ENCODE data around the gene DPYD.

DPYD gene

DNA sequence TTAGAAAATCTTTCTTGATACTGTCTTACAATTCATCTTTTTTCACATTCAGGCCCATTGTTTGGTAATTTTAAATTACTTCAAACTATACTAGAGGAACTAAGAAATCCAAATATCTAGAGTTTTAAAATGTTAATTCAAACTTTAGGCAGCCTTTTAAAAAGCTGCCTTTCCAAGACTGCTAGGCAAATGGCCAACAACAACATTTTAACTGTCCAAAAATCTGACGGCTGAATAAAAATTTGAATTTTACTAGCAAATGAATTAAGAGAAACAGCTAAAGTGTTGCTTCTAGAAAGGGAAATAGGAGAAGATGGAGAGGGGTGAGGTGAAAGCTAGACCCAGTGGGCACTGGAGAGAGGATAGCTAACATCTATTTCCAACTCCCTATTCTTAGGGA, 17.2 kb downstream of the DPYD start:
- no peak overlapping the region for H3K27ac ChIP-seq (ENCODE audit: low read depth, low read length)

DNA sequence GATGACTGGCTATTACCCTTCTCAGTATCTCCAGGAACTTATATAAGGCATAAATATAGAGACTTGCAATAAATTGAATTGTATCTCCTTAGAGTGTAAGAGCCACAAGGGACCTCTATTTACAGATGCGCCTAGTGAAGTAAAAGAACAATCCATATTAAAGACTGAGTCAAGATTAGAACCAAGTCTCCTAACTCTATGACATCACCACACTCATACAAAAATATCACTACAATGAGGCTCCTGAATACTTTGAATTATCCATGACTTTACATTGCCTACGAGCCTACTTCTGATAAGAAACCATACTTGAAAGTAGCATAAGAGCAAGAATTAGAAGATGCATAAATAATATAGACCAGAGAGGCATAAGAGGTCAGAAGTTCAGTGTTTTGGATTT, 18.8 kb downstream of the DPYD start:
- Histone ChIP-seq H3K4me1 (ENCODE audit: control insufficient read depth, insufficient read depth, low read length) (peaks cover 6% of the 10 kb centered on the region), H3K4me3 (ENCODE audit: low read length) (no peak overlapping the region), H3K27me3 (ENCODE audit: control insufficient read depth, insufficient read depth, low read length) (no peaks in the 10 kb centered on the region), H3K9ac (ENCODE audit: low read length) (no peak overlapping the region), H3K27ac (ENCODE audit: low read depth, low read length) (no peak overlapping the region), H3K36me3 (ENCODE audit: control insufficient read depth, insufficient read depth, low read length) (no peaks in the 10 kb centered on the region)

More for the DNA sequence above, 17.2 kb downstream of the DPYD start:
- no peak overlapping the region for H3K4me3 ChIP-seq (ENCODE audit: low read length)
- peaks cover 6% of the 10 kb centered on the region for H3K4me1 ChIP-seq (ENCODE audit: control insufficient read depth, insufficient read depth, low read length)
- H3K36me3 ChIP-seq (ENCODE audit: control insufficient read depth, insufficient read depth, low read length), result no peaks in the 10 kb centered on the region
- no peaks in the 10 kb centered on the region for H3K27me3 ChIP-seq (ENCODE audit: control insufficient read depth, insufficient read depth, low read length)
- no peak overlapping the region for H3K9ac ChIP-seq (ENCODE audit: low read length)

DNA sequence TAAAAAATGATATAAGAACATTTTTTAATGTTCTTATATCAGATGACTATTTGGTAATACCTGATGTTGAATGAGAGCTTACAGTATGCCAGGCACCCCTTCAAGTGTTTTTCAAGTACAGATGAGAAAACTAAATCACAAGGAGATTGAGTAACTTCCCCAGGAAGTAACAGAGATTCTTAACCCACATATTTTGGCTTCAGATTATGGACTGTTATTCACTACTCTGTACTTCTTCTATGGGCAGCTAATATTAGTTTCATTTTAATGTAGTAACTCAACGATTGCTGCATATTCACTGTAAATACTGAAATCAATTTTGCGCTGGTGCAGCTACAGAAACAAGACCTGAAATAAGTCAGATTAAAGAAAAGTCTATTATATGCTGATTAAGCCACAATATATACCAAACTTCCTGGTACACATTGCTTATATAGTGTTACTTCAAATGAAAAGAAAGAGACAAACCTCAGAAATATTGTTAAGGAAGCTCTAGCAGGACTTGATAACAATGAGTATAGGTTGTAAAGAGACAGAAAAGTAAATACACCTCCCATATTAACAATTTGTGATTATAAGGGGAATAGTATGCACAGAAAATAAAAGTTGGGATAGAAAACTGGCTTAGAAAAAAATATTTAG, 19.7 kb downstream of the DPYD start:
- H3K4me3 ChIP-seq (ENCODE audit: low read length), result no peak overlapping the region
- H3K4me1 ChIP-seq (ENCODE audit: control insufficient read depth, insufficient read depth, low read length), result peaks cover 2% of the 10 kb centered on the region
- no peaks in the 10 kb centered on the region for H3K27me3 ChIP-seq (ENCODE audit: control insufficient read depth, insufficient read depth, low read length)
- H3K36me3 ChIP-seq (ENCODE audit: control insufficient read depth, insufficient read depth, low read length), result no peaks in the 10 kb centered on the region
- no peak overlapping the region for H3K27ac ChIP-seq (ENCODE audit: low read depth, low read length)
- no peak overlapping the region for H3K9ac ChIP-seq (ENCODE audit: low read length)

DNA sequence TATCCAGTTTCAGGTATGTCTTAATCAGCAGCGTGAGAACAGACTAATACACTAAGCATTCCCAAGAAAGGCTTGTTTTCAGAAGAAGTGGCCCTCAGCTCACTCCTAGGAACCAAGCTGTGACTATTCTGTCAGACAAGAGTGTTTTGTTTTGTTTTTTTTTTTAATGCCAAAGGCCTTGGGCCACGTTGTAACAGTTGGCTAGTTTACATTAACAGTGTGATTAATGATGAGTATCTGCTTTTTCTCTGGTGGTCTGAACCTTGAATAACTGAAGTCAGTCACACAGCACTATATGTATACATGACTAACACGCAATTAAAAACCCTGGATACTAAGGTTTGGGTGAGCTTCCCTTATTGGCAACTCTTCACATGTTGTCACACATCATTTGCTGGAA, 21.9 kb downstream of the DPYD start:
- no peak overlapping the region for H3K27ac ChIP-seq (ENCODE audit: low read depth, low read length)
- H3K27me3 ChIP-seq (ENCODE audit: control insufficient read depth, insufficient read depth, low read length), result no peaks in the 10 kb centered on the region
- H3K4me1 ChIP-seq (ENCODE audit: control insufficient read depth, insufficient read depth, low read length), result no peaks in the 10 kb centered on the region
- no peak overlapping the region for H3K4me3 ChIP-seq (ENCODE audit: low read length)
- H3K9ac ChIP-seq (ENCODE audit: low read length), result no peak overlapping the region
- H3K36me3 ChIP-seq (ENCODE audit: control insufficient read depth, insufficient read depth, low read length), result no peaks in the 10 kb centered on the region

DNA sequence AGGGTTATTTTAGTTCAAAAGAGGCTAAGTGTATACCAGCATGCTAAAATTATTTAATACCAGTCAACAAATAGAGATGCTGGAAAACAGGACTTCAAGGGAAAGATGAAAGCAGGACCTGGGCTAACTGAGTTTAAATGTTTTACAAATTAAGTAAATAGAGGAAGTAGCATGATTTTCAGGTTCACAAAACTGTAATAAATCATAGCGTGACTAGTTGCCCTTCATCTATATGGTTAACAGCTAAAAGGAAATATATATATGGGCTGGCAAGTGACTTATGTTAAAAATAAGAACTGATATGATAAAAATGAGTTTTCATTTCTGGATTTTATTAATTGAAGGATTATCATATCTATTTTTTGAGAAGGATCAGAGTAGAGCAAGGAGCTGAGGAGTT, 25.6 kb downstream of the DPYD start:
- no peak overlapping the region for H3K4me3 ChIP-seq (ENCODE audit: low read length)
- H3K27ac ChIP-seq (ENCODE audit: low read depth, low read length), result no peak overlapping the region
- no peaks in the 10 kb centered on the region for H3K36me3 ChIP-seq (ENCODE audit: control insufficient read depth, insufficient read depth, low read length)
- no peak overlapping the region for H3K9ac ChIP-seq (ENCODE audit: low read length)
- no peaks in the 10 kb centered on the region for H3K27me3 ChIP-seq (ENCODE audit: control insufficient read depth, insufficient read depth, low read length)
- no peaks in the 10 kb centered on the region for H3K4me1 ChIP-seq (ENCODE audit: control insufficient read depth, insufficient read depth, low read length)

DNA sequence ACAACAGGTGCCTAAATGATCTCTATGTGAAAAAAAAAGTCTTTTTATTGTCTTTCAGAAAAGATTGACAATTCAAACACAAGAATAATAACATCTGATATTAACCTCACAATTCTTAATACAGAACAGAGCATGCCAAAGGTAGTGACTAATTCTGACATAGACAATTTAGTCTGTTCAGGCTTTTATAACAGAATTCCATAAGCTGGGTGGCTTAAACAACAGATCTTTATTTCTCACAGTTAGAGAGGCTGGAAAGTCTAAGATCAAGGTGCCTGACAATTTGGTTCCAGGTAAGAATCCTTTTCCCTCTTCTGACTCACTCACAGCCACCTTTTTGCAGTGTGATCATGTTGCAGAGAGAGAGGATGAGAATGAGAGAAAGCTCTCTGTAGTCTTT, 27.0 kb downstream of the DPYD start:
- Histone ChIP-seq H3K9ac (ENCODE audit: low read length) (no peak overlapping the region), H3K27ac (ENCODE audit: low read depth, low read length) (no peak overlapping the region), H3K36me3 (ENCODE audit: control insufficient read depth, insufficient read depth, low read length) (no peaks in the 10 kb centered on the region), H3K4me1 (ENCODE audit: control insufficient read depth, insufficient read depth, low read length) (no peaks in the 10 kb centered on the region), H3K27me3 (ENCODE audit: control insufficient read depth, insufficient read depth, low read length) (no peaks in the 10 kb centered on the region), H3K4me3 (ENCODE audit: low read length) (no peak overlapping the region)

DNA sequence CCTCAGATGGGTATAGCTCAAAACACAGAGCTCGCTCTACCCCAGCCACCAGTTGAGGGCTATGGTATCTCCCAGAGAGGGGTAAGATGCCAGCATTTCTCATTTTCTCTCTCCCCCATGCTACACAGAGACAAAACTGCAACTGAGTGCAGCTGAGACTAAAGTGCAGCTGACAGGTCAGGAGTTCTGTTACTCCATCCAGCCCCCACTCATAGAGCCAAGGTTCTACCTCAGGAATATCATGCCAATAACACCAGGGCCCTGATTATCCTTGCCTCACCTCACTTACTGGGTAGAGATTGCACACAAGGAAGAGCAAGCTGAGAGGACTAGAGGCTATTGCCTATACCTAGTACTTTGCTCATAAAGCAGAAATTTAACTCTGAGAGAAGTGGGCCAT, 34.6 kb downstream of the DPYD start:
- no peak overlapping the region for H3K9ac ChIP-seq (ENCODE audit: low read length)
- H3K4me1 ChIP-seq (ENCODE audit: control insufficient read depth, insufficient read depth, low read length), result no peaks in the 10 kb centered on the region
- H3K27ac ChIP-seq (ENCODE audit: low read depth, low read length), result no peak overlapping the region
- no peak overlapping the region for H3K4me3 ChIP-seq (ENCODE audit: low read length)
- no peaks in the 10 kb centered on the region for H3K27me3 ChIP-seq (ENCODE audit: control insufficient read depth, insufficient read depth, low read length)
- H3K36me3 ChIP-seq (ENCODE audit: control insufficient read depth, insufficient read depth, low read length), result no peaks in the 10 kb centered on the region

DNA sequence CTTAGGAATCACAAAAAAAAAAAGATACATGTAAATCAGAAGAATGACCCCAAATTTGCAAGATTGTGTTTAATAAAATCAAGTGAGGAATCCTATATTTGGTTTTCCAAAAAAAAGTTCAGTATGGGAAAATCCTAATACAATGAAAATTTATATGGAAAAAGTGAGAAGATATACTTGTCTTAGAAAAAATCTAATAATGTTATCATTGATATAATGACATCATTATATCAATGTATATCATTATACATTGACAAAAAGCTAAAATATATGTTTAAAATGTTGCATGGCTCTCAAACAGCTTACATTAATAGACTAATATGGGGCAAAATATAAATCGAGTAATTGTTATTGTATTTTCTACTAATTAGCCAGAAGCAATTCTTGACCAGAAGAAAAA, 37.0 kb downstream of the DPYD start:
- Histone ChIP-seq H3K4me1 (ENCODE audit: control insufficient read depth, insufficient read depth, low read length) (no peaks in the 10 kb centered on the region), H3K27ac (ENCODE audit: low read depth, low read length) (no peak overlapping the region), H3K9ac (ENCODE audit: low read length) (no peak overlapping the region), H3K4me3 (ENCODE audit: low read length) (no peak overlapping the region), H3K36me3 (ENCODE audit: control insufficient read depth, insufficient read depth, low read length) (no peaks in the 10 kb centered on the region), H3K27me3 (ENCODE audit: control insufficient read depth, insufficient read depth, low read length) (no peaks in the 10 kb centered on the region)

DNA sequence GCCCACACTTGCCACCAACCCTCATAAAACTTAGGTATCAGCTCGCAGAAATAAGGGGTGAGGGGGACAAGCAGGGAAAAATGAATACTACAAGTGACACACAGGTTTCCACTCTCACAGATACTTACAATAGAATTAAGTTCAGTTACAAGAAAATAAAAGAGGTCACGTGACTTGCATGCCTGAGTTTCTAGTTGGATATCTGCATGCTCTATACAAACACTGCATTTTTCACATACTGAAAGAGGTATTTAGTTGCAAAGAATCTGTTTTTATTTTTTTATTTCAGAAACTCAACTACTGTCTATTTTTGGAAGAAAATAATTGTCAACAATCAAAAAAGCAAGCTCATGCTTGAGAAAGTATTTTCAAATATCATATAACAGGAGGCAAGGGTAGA, 43.5 kb downstream of the DPYD start:
- Histone ChIP-seq H3K27ac (ENCODE audit: low read depth, low read length) (no peak overlapping the region), H3K9ac (ENCODE audit: low read length) (no peak overlapping the region), H3K4me3 (ENCODE audit: low read length) (no peak overlapping the region), H3K36me3 (ENCODE audit: control insufficient read depth, insufficient read depth, low read length) (no peaks in the 10 kb centered on the region), H3K4me1 (ENCODE audit: control insufficient read depth, insufficient read depth, low read length) (no peaks in the 10 kb centered on the region), H3K27me3 (ENCODE audit: control insufficient read depth, insufficient read depth, low read length) (no peaks in the 10 kb centered on the region)

DNA sequence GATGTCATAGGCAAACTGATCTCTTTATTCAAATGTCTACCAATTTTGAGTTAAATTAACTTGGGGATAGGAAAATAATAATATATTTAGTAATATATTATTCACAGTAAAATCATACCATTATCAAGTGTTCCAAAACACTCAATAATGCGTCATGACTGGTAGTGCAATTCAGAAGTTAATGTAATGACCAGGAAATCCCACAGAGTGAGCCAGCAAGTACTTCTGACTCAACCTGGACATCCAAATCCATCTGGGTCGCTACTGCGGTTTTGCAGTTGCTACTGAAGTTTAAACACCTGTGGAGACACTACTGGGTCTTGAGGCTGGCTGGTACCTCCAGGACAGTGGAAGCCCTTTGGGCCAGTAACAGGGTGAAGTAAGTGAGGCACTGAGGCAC, 44.8 kb downstream of the DPYD start:
- no peak overlapping the region for H3K4me3 ChIP-seq (ENCODE audit: low read length)
- H3K9ac ChIP-seq (ENCODE audit: low read length), result no peak overlapping the region
- no peaks in the 10 kb centered on the region for H3K27me3 ChIP-seq (ENCODE audit: control insufficient read depth, insufficient read depth, low read length)
- no peak overlapping the region for H3K27ac ChIP-seq (ENCODE audit: low read depth, low read length)
- H3K36me3 ChIP-seq (ENCODE audit: control insufficient read depth, insufficient read depth, low read length), result no peaks in the 10 kb centered on the region
- H3K4me1 ChIP-seq (ENCODE audit: control insufficient read depth, insufficient read depth, low read length), result no peaks in the 10 kb centered on the region

DNA sequence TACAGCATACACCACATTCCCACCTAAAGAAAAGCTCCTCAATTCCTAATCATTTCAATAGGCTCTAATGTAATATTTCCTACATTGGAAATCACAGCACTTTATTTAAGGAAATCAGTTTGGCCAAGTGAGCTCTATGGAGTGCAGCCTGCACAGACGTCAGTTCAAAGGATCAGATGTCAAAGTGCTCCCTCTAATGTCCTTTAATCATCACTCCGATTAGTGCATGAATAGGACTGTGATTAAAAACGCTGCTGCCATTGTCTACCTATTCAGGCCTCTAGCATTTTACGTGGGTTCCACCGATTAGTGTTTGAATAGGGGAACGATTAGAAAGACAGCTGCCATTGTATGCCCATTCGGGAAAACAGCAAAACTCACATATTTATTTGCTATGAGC, 50.2 kb downstream of the DPYD start:
- H3K4me1 ChIP-seq (ENCODE audit: control insufficient read depth, insufficient read depth, low read length), result no peaks in the 10 kb centered on the region
- no peaks in the 10 kb centered on the region for H3K27me3 ChIP-seq (ENCODE audit: control insufficient read depth, insufficient read depth, low read length)
- no peaks in the 10 kb centered on the region for H3K36me3 ChIP-seq (ENCODE audit: control insufficient read depth, insufficient read depth, low read length)
- no peak overlapping the region for H3K4me3 ChIP-seq (ENCODE audit: low read length)
- no peak overlapping the region for H3K9ac ChIP-seq (ENCODE audit: low read length)
- no peak overlapping the region for H3K27ac ChIP-seq (ENCODE audit: low read depth, low read length)

DNA sequence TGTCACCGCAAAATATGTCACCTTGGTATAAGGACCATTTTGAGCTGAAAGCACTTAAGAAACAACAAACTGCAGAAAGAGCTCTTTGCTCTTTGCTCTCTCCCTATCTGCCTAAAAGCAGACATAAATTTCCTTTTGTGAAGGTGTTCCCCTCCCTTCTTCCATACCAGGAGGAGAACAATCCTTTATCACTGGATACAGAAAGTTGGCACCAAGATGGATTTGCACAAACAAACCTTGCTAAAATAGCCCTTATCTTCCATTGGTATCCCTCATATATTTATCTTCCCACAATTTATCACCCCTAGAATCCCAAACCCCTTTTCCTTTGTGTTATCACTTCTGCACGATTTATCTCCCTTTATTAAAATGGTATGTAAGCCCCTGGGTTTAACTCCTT, 51.4 kb downstream of the DPYD start:
- no peaks in the 10 kb centered on the region for H3K27me3 ChIP-seq (ENCODE audit: control insufficient read depth, insufficient read depth, low read length)
- H3K27ac ChIP-seq (ENCODE audit: low read depth, low read length), result no peak overlapping the region
- no peak overlapping the region for H3K4me3 ChIP-seq (ENCODE audit: low read length)
- no peaks in the 10 kb centered on the region for H3K36me3 ChIP-seq (ENCODE audit: control insufficient read depth, insufficient read depth, low read length)
- H3K9ac ChIP-seq (ENCODE audit: low read length), result no peak overlapping the region
- no peaks in the 10 kb centered on the region for H3K4me1 ChIP-seq (ENCODE audit: control insufficient read depth, insufficient read depth, low read length)

DNA sequence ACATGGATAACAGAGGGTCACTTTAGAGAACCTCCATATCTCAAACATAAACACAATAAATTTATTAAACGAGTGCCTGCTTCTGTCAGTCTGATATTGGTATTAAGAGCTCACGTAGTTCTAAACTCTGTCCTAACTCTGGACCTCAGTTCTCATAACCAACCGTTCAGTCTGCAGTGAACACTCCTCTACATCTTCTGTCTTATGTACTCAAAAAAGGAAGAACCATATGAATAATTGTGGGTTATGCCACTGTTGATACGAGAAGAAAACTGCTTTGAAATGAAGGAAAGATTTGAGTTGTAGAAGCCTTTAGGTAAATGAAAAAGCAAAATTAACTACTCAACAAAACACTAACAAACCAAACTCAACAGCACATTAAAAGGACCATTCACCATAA, 53.7 kb downstream of the DPYD start:
- Histone ChIP-seq H3K27ac (ENCODE audit: low read depth, low read length) (no peak overlapping the region), H3K36me3 (ENCODE audit: control insufficient read depth, insufficient read depth, low read length) (no peaks in the 10 kb centered on the region), H3K27me3 (ENCODE audit: control insufficient read depth, insufficient read depth, low read length) (no peaks in the 10 kb centered on the region), H3K4me3 (ENCODE audit: low read length) (no peak overlapping the region), H3K4me1 (ENCODE audit: control insufficient read depth, insufficient read depth, low read length) (no peaks in the 10 kb centered on the region), H3K9ac (ENCODE audit: low read length) (no peak overlapping the region)
